ENCODE data around the gene DAB1.
"Not testable (repeated sequence)": the region's sequence is repeated elsewhere in the genome, so short reads cannot be mapped to it uniquely, and the experiment has no call there.

DAB1 gene

GRCh38 chr1:57222801-57223200 is 201.1 kb downstream of the DAB1 start:
- no peak for DNase-seq

GRCh38 chr1:57222307-57222706 is 201.6 kb downstream of the DAB1 start:
- DNase-seq = no peak

GRCh38 chr1:57220905-57221304 is 203.0 kb downstream of the DAB1 start:
- not testable (repeated sequence) for DNase-seq

- DNase-seq = no peak
Observed at GRCh38 chr1:57218487-57219079, 205.3 kb downstream of the DAB1 start.

GRCh38 chr1:57217905-57218304 is 206.0 kb downstream of the DAB1 start:
- DNase-seq = no peak

GRCh38 chr1:57214951-57215575 is 208.8 kb downstream of the DAB1 start:
- no peak for DNase-seq

- no peak for DNase-seq
Observed at GRCh38 chr1:57210881-57211280, 213.0 kb downstream of the DAB1 start.

- no peak for DNase-seq
Observed at GRCh38 chr1:57209495-57209894, 214.4 kb downstream of the DAB1 start.

- no peak for DNase-seq
Observed at GRCh38 chr1:57208741-57209302, 215.0 kb downstream of the DAB1 start.

- DNase-seq = no peak
Observed at GRCh38 chr1:57206038-57206437, 217.8 kb downstream of the DAB1 start.

GRCh38 chr1:57204942-57205787 is 218.7 kb downstream of the DAB1 start:
- no peak for DNase-seq

- DNase-seq = no peak
Observed at GRCh38 chr1:57204091-57204490, 219.8 kb downstream of the DAB1 start.

GRCh38 chr1:57202241-57202640 is 221.6 kb downstream of the DAB1 start:
- DNase-seq = no peak

GRCh38 chr1:57198912-57199311 is 224.9 kb downstream of the DAB1 start:
- no peak for DNase-seq

GRCh38 chr1:57195436-57195941 is 228.4 kb downstream of the DAB1 start:
- DNase-seq = no peak

GRCh38 chr1:57192222-57192621 is 231.6 kb downstream of the DAB1 start:
- DNase-seq = no peak

- no peak for DNase-seq
Observed at GRCh38 chr1:57190898-57191297, 233.0 kb downstream of the DAB1 start.

GRCh38 chr1:57188168-57188567 is 235.7 kb downstream of the DAB1 start:
- no peak for DNase-seq

GRCh38 chr1:57186455-57186854 is 237.4 kb downstream of the DAB1 start:
- no peak for DNase-seq

- DNase-seq = no peak
Observed at GRCh38 chr1:57179001-57179400, 244.9 kb downstream of the DAB1 start.

GRCh38 chr1:57175506-57175905 is 248.4 kb downstream of the DAB1 start:
- DNase-seq = no peak

GRCh38 chr1:57172040-57172439 is 251.8 kb downstream of the DAB1 start:
- no peak for DNase-seq

Measured in anterior cingulate cortex (tissue), 58 donors.